ENCODE results near the gene ISL2.

DNA sequence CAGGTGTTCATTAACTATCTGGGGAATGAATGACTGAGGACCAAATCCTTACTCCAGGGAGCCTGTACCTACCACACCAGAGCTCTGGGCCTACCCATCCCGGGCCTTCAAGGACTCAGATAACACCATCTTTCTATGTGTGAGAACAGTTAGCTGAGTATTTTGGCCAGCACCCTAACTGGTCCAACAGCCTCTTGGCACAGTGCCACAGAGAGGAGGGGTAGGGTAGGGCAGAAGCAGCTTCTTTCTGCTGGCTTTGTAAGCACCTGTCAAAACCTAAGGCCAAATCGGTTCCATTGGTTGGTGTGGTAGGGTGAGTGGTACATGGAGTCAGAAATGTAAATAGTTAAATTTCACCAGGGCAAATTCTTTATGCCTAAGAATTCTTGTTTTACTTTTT lies 26.7 kb downstream of the ISL2 start:
- TF ChIP-seq SPEN (CRISPR knock-in tag; IDR thresholded peaks at IDR 0.05; ENCODE audit: low read depth) (no peak), EP300 (IDR thresholded peaks at IDR 0.05; ENCODE audit: low read depth in 2 of 2, low read length in 2 of 2) (no peak), EP300 (CRISPR knock-in tag; IDR thresholded peaks at IDR 0.05; ENCODE audit: borderline replicate concordance) (no peak)
